WTC11 (cell line): ENCODE data around the gene VNN1. TPM values are rescaled to one million over a fixed set of nuclear protein-coding genes. Genes with fewer than 3 reads are reported as not detected.
A peak's percentile ranks its signal among the peaks of the same experiment; 100 is the strongest.

ENCODE experiments used
- ATAC-seq: fragments of 200-7000 bp; cut with Tn5 transposase; 2 replicates; pipeline ENCODE4 v1.10.0; 2021; ENCODE audit warnings: mild to moderate bottlenecking, moderate library complexity
- Bru-seq: library from RNA; stranded (reverse); fragments of 400-500 nt; gene quantifications from one replicate; lab custom pipeline; 2021; lab: Mats Ljungman, UMichigan
- CTCF ChIA-PET: fragments of 300-600 bp; sonication (Branson Sonifier 250); formaldehyde crosslinking; loops from one replicate; lab custom pipeline; 2021; ENCODE audit warnings: antibody characterized with exemption; lab: Charles Lee
- POLR2A ChIA-PET: fragments of 350-600 bp; sonication (Branson Sonifier 250); formaldehyde crosslinking; loops from one replicate; lab custom pipeline; 2021; ENCODE audit warnings: antibody characterized with exemption; lab: Charles Lee
- DNase-seq: peaks from one replicate; pipeline ENCODE4 v3.0.0; 2021; ENCODE audit warnings: low spot score
- H3K27ac Mint-ChIP-seq: 2 replicates; pipeline ENCODE4 v1.8.0; 2021; ENCODE audit warnings: mixed read lengths
- H3K27me3 Mint-ChIP-seq: 2 replicates; pipeline ENCODE4 v1.8.0; 2021; ENCODE audit warnings: low read depth, mild to moderate bottlenecking, moderate library complexity, mixed read lengths
- H3K36me3 Mint-ChIP-seq: 2 replicates; pipeline ENCODE4 v1.8.0; 2021; ENCODE audit warnings: mixed read lengths
- H3K4me1 Mint-ChIP-seq: 2 replicates; pipeline ENCODE4 v1.8.0; 2022; ENCODE audit warnings: mixed read lengths
- H3K4me3 Mint-ChIP-seq: 2 replicates; pipeline ENCODE4 v1.8.0; 2021; ENCODE audit warnings: mild to moderate bottlenecking, moderate library complexity, mixed read lengths
- H3K9me3 Mint-ChIP-seq: 2 replicates; pipeline ENCODE4 v1.8.0; 2021; ENCODE audit warnings: mixed read lengths
- ATF3 ChIP-seq: sonication (generic); formaldehyde crosslinking; conservative IDR thresholded peaks from 2 replicates; pipeline ENCODE4 v1.8.1; 2022; ENCODE audit warnings: mild to moderate bottlenecking, missing genetic modification reagents
- CDX4 ChIP-seq: fragments of 250-450 bp; sonication (Bioruptor Pico); IDR thresholded peaks from 2 replicates; pipeline ENCODE4 v1.9.0; 2021; ENCODE audit warnings: moderate library complexity, mild to moderate bottlenecking, inconsistent platforms, borderline replicate concordance
- CREM ChIP-seq: sonication (generic); formaldehyde crosslinking; IDR thresholded peaks from 2 replicates; pipeline ENCODE4 v1.8.1; 2022; ENCODE audit warnings: mild to moderate bottlenecking, missing genetic modification reagents, moderate library complexity
- ERG ChIP-seq: fragments of 250-450 bp; sonication (Bioruptor Pico); IDR thresholded peaks from 2 replicates; pipeline ENCODE4 v1.8.0; 2021; ENCODE audit warnings: mild to moderate bottlenecking
- JAZF1 ChIP-seq: fragments of 250-450 bp; sonication (Bioruptor Pico); IDR thresholded peaks from 2 replicates; pipeline ENCODE4 v1.9.0; 2021; ENCODE audit warnings: moderate library complexity, mild to moderate bottlenecking, inconsistent platforms
- JUN ChIP-seq: sonication (generic); formaldehyde crosslinking; IDR thresholded peaks from 2 replicates; pipeline ENCODE4 v1.8.0; 2023; ENCODE audit warnings: mild to moderate bottlenecking, missing genetic modification reagents
- MYBL2 ChIP-seq: sonication (generic); formaldehyde crosslinking; IDR thresholded peaks from 2 replicates; pipeline ENCODE4 v1.8.1; 2023; ENCODE audit warnings: mild to moderate bottlenecking, moderate library complexity, missing genetic modification reagents
- ZNF121 ChIP-seq: sonication (generic); formaldehyde crosslinking; IDR thresholded peaks from 2 replicates; pipeline ENCODE4 v1.8.0; 2023; ENCODE audit warnings: missing genetic modification reagents
- ZNF219 ChIP-seq: sonication (generic); formaldehyde crosslinking; IDR thresholded peaks from 2 replicates; pipeline ENCODE4 v1.8.0; 2023; ENCODE audit warnings: missing genetic modification reagents, mild to moderate bottlenecking, borderline replicate concordance
- ZNF281 ChIP-seq: sonication (generic); formaldehyde crosslinking; IDR thresholded peaks from 2 replicates; pipeline ENCODE4 v1.8.0; 2023; ENCODE audit warnings: mild to moderate bottlenecking, missing genetic modification reagents
- long read RNA-seq, 3 experiments: library from RNA in 1 of 3; library from capped mRNA in 1 of 3; library from polyadenylated mRNA in 1 of 3; unstranded in 2 of 3; stranded (forward) in 1 of 3; transcript quantifications; one replicate each; pipeline ENCODE4 v2.0.0, GENCODE V29; 2021
- total RNA-seq: library from RNA; stranded (reverse); gene quantifications from 3 replicates; pipeline ENCODE4 v1.2.3, GENCODE V29; 2021
- TF ChIP-seq, protein P1 (sequence below): sonication (generic); formaldehyde crosslinking; conservative IDR thresholded peaks from 2 replicates; pipeline ENCODE4 v1.8.1; 2023; ENCODE audit warnings: mild to moderate bottlenecking, low read depth, missing genetic modification reagents, moderate library complexity
- TF ChIP-seq, protein P2 (sequence below): fragments of 250-450 bp; sonication (Bioruptor Pico); IDR thresholded peaks from 2 replicates; pipeline ENCODE4 v1.9.0; 2021; ENCODE audit warnings: mild to moderate bottlenecking, borderline replicate concordance
- TF ChIP-seq, protein P3 (sequence below): sonication (generic); formaldehyde crosslinking; IDR thresholded peaks from 2 replicates; pipeline ENCODE4 v1.8.1; 2023; ENCODE audit warnings: mild to moderate bottlenecking, missing genetic modification reagents, moderate library complexity

Gene VNN1
- total RNA-seq (0.04 to 0.07 TPM in 2 of 3 replicates, not detected in the other), Bru-seq, nascent RNA (not detected)
- long read RNA-seq, experiment 1: 0 reads
- long read RNA-seq, experiment 2: 0 reads
- long read RNA-seq, experiment 3: 0 reads

DNA sequence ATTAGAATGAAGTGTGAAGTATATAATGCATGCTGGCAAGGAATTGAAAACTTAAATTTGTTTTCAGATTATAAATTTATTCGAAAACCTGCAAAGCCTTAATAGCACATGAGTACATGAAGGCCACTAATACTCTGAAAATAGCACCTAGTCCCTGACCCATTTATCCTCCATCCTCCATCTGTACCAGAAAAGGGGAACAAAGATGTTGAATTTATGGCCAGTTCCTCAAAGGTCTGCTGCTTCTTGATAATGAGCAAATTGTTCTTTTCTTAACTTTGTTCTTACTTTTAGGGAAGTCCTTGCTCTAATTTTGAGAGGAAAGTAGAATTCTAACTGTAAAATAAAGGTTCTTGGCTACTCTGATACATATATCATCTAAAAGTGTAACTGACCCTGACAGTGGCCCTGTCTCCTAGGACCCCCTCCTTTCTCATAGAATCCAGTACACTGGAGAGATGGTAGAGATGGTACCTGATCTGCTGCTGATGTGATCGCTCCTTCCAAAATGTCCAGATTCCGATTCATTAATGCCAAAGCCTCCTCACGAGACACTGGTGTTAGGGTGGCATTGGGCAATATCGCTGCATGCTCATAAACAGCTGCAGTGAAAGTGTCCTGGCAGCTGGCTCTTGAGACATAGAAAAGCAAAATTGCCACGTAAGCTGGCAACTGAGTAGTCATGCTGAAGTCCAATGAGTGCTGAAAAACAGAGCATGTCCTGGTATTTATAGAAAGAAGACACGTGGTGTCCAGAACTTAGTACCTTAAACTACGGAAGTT lies at the start of gene VNN1:
Gene VNN1, minus strand, starts transcription at position 704 of the 783 bp plus-strand sequence. Its CDS starts 20 bp downstream, at position 684.
- H3K27me3 Mint-ChIP-seq: no peaks in the 10 kb centered on the region
- no peak within 1 kb of the TSS for H3K4me3 Mint-ChIP-seq
- TF ChIP-seq JAZF1 (CRISPR knock-in tag): no peak
- no peak for TF ChIP-seq ERG
- no peak for TF ChIP-seq CREM (CRISPR knock-in tag)
- ChIA-PET CTCF (interaction anchor here (2.1 kb wide), 1 partner anchor 43 kb away, joined by 10 read pairs; no protein-coding TSS in a partner anchor), POLR2A (no interaction called here)
- DNase-seq (no peak), ATAC-seq (no peak)
- H3K36me3 Mint-ChIP-seq: no peaks in the 10 kb centered on the region
- H3K9me3 Mint-ChIP-seq: no peaks in the 10 kb centered on the region
- no peak within 1 kb of the TSS for H3K27ac Mint-ChIP-seq
- no peaks in the 10 kb centered on the region; the same call in 1 of the 2 replicates for H3K4me1 Mint-ChIP-seq

DNA sequence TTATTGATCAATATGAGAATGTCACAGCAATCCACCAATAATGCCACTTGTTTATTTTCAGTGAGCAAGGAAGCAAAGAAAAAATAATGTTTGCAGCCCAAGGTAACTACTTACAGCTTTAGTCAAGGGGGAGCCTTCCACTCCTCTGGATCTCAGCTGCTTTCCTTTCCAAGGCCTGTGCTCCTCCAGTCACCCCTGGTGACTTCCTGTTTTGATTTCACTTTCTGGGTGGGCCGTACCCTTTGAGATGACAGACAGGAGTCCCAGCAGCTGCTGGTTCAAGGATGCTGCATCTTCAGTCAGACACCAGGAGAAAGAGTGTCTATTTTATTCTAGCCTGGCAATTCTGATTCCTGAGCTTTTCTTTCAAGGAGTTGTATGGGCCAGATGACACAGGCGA lies 49.4 kb upstream of the VNN1 start:
- CTCF ChIA-PET: interaction anchor here (1.0 to 1.9 kb wide), 3 partner anchors 35 to 483 kb away, joined by 3 to 6 read pairs (median 5); partner anchors contain the start of gene SLC18B1
- ATAC-seq: peak; percentile 10; the same call in 1 of the 2 replicates

DNA sequence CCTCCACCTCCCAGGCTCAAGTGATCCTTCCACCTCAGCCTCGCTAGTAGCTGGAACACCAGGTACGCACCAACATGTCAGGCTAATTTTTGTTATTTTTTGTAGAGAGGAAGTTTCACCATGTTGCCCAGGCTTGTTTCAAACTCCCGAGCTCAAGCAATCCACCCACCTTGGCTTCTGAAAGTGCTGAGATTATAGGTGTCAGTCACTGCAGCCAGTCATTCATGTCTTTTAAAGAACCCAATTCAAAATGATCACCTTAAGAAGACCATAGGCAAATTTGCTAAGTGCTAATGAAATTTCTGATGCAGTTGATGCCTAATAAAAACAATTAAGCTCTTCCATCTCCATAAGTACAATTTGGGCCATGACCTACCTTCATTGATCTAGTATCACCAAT lies 46.4 kb upstream of the VNN1 start:
- ATAC-seq: no peak
- Mint-ChIP-seq H3K4me1 (no peaks in the 10 kb centered on the region), H3K27me3 (no peaks in the 10 kb centered on the region), H3K36me3 (no peaks in the 10 kb centered on the region), H3K27ac (no peak overlapping the region), H3K4me3 (no peak overlapping the region), H3K9me3 (no peaks in the 10 kb centered on the region)
- DNase-seq: no peak
- ChIA-PET POLR2A (no interaction called here), CTCF (no interaction called here)
- TF ChIP-seq ZNF219 (CRISPR knock-in tag): no peak
- TF ChIP-seq ZNF281 (CRISPR knock-in tag): no peak
- TF ChIP-seq, protein P1, sequence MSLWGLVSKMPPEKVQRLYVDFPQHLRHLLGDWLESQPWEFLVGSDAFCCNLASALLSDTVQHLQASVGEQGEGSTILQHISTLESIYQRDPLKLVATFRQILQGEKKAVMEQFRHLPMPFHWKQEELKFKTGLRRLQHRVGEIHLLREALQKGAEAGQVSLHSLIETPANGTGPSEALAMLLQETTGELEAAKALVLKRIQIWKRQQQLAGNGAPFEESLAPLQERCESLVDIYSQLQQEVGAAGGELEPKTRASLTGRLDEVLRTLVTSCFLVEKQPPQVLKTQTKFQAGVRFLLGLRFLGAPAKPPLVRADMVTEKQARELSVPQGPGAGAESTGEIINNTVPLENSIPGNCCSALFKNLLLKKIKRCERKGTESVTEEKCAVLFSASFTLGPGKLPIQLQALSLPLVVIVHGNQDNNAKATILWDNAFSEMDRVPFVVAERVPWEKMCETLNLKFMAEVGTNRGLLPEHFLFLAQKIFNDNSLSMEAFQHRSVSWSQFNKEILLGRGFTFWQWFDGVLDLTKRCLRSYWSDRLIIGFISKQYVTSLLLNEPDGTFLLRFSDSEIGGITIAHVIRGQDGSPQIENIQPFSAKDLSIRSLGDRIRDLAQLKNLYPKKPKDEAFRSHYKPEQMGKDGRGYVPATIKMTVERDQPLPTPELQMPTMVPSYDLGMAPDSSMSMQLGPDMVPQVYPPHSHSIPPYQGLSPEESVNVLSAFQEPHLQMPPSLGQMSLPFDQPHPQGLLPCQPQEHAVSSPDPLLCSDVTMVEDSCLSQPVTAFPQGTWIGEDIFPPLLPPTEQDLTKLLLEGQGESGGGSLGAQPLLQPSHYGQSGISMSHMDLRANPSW (CRISPR knock-in tag): no peak
- TF ChIP-seq MYBL2: no peak
- no peak for TF ChIP-seq ZNF121 (CRISPR knock-in tag)
- TF ChIP-seq, protein P2, sequence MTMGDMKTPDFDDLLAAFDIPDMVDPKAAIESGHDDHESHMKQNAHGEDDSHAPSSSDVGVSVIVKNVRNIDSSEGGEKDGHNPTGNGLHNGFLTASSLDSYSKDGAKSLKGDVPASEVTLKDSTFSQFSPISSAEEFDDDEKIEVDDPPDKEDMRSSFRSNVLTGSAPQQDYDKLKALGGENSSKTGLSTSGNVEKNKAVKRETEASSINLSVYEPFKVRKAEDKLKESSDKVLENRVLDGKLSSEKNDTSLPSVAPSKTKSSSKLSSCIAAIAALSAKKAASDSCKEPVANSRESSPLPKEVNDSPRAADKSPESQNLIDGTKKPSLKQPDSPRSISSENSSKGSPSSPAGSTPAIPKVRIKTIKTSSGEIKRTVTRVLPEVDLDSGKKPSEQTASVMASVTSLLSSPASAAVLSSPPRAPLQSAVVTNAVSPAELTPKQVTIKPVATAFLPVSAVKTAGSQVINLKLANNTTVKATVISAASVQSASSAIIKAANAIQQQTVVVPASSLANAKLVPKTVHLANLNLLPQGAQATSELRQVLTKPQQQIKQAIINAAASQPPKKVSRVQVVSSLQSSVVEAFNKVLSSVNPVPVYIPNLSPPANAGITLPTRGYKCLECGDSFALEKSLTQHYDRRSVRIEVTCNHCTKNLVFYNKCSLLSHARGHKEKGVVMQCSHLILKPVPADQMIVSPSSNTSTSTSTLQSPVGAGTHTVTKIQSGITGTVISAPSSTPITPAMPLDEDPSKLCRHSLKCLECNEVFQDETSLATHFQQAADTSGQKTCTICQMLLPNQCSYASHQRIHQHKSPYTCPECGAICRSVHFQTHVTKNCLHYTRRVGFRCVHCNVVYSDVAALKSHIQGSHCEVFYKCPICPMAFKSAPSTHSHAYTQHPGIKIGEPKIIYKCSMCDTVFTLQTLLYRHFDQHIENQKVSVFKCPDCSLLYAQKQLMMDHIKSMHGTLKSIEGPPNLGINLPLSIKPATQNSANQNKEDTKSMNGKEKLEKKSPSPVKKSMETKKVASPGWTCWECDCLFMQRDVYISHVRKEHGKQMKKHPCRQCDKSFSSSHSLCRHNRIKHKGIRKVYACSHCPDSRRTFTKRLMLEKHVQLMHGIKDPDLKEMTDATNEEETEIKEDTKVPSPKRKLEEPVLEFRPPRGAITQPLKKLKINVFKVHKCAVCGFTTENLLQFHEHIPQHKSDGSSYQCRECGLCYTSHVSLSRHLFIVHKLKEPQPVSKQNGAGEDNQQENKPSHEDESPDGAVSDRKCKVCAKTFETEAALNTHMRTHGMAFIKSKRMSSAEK (CRISPR knock-in tag): no peak
- TF ChIP-seq JUN (CRISPR knock-in tag): no peak
- no peak for TF ChIP-seq CDX4
- TF ChIP-seq ATF3: no peak

More for the DNA sequence above, 49.4 kb upstream of the VNN1 start:
- no peak for DNase-seq
- Mint-ChIP-seq H3K4me1 (0 out of 2 replicates have a peak, but pooled peaks cover 3% of the 10 kb centered on the region), H3K36me3 (no peaks in the 10 kb centered on the region), H3K27me3 (no peaks in the 10 kb centered on the region), H3K4me3 (no peak overlapping the region)
- POLR2A ChIA-PET: no interaction called here
- no peak for TF ChIP-seq MYBL2
- TF ChIP-seq, protein P3, sequence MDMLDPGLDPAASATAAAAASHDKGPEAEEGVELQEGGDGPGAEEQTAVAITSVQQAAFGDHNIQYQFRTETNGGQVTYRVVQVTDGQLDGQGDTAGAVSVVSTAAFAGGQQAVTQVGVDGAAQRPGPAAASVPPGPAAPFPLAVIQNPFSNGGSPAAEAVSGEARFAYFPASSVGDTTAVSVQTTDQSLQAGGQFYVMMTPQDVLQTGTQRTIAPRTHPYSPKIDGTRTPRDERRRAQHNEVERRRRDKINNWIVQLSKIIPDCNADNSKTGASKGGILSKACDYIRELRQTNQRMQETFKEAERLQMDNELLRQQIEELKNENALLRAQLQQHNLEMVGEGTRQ: no peak
- TF ChIP-seq, all 79 proteins: peak for 0
- Mint-ChIP-seq H3K27ac (no peak overlapping the region), H3K9me3 (no peaks in the 10 kb centered on the region)
